Activated T-cell treated with anti-CD3 and anti-CD28 coated beads for 48 hours (primary cell): Measurements from ENCODE around the gene PTPN9.
A peak's percentile ranks its signal among the peaks of the same experiment; 100 is the strongest.
"Not testable (repeated sequence)": the region's sequence is repeated elsewhere in the genome, so short reads cannot be mapped to it uniquely, and the experiment has no call there.

ENCODE experiments used
- DNase-seq: peaks from one replicate; pipeline ENCODE4 v3.0.0-alpha.2; 2020; ENCODE audit warnings: low read depth

The PTPN9 gene

GRCh38 chr15:75578948-75579920 is at the start of gene PTPN9:
PTPN9 (minus strand) TSS chr15:75579315; CDS start chr15:75578776, 539 bp downstream.
- peak; percentile 69 for DNase-seq

GRCh38 chr15:75625542-75626347 is 46.6 kb upstream of the PTPN9 start, which contains the start of gene SNUPN:
SNUPN (minus strand) TSS chr15:75625725; CDS start chr15:75621051, 4,674 bp downstream.
- peak; percentile 92 for DNase-seq

GRCh38 chr15:75622505-75622904 is 43.4 kb upstream of the PTPN9 start:
- DNase-seq, result no peak

- no peak for DNase-seq
Observed at GRCh38 chr15:75620841-75621391, 41.8 kb upstream of the PTPN9 start.

- no peak for DNase-seq
Observed at GRCh38 chr15:75620058-75620820, 41.1 kb upstream of the PTPN9 start.

GRCh38 chr15:75616766-75617165 is 37.7 kb upstream of the PTPN9 start:
- no peak for DNase-seq

GRCh38 chr15:75606711-75607699 is 27.9 kb upstream of the PTPN9 start:
- no peak for DNase-seq

- DNase-seq, result no peak
Observed at GRCh38 chr15:75606026-75606425, 26.9 kb upstream of the PTPN9 start.

- no peak for DNase-seq
Observed at GRCh38 chr15:75599401-75599800, 20.3 kb upstream of the PTPN9 start.

GRCh38 chr15:75598361-75598760 is 19.2 kb upstream of the PTPN9 start:
- no peak for DNase-seq

- no peak for DNase-seq
Observed at GRCh38 chr15:75597667-75598341, 18.7 kb upstream of the PTPN9 start.

- DNase-seq, result no peak
Observed at GRCh38 chr15:75596703-75597345, 17.7 kb upstream of the PTPN9 start.

- DNase-seq, result no peak
Observed at GRCh38 chr15:75594276-75594675, 15.2 kb upstream of the PTPN9 start.

GRCh38 chr15:75591655-75592364 is 12.7 kb upstream of the PTPN9 start:
- no peak for DNase-seq

- no peak for DNase-seq
Observed at GRCh38 chr15:75590239-75590638, 11.1 kb upstream of the PTPN9 start.

GRCh38 chr15:75589071-75589470 is 10.0 kb upstream of the PTPN9 start:
- no peak for DNase-seq

- not testable (repeated sequence) for DNase-seq
Observed at GRCh38 chr15:75586422-75586821, 7.3 kb upstream of the PTPN9 start.

- DNase-seq, result no peak
Observed at GRCh38 chr15:75584121-75584520, 5.0 kb upstream of the PTPN9 start.

GRCh38 chr15:75583701-75584100 is 4.6 kb upstream of the PTPN9 start:
- no peak for DNase-seq
